Left ventricle myocardium inferior (tissue), 1 donor: ENCODE results near the gene GID8. TPM values are rescaled to one million over a fixed set of nuclear protein-coding genes. Genes with fewer than 3 reads are reported as not detected.
"Not testable (repeated sequence)": the region's sequence is repeated elsewhere in the genome, so short reads cannot be mapped to it uniquely, and the experiment has no call there.

Source experiments
- DNase-seq: peaks from one replicate; pipeline ENCODE4 v3.0.0-alpha.2; 2020
- H3K27ac ChIP-seq: fragments of 200-600 bp; replicated peaks from 2 replicates; pipeline ENCODE4 v1.8.0; 2021
- H3K27me3 ChIP-seq: fragments of 200-600 bp; 2 replicates; pipeline ENCODE4 v1.8.0; 2021; ENCODE audit warnings: low read depth
- H3K36me3 ChIP-seq: fragments of 200-600 bp; 2 replicates; pipeline ENCODE4 v1.8.0; 2021
- H3K4me1 ChIP-seq: fragments of 200-600 bp; 2 replicates; pipeline ENCODE4 v1.8.0; 2021
- H3K4me3 ChIP-seq: fragments of 200-600 bp; 2 replicates; pipeline ENCODE4 v1.8.0; 2021; ENCODE audit warnings: mild to moderate bottlenecking, moderate library complexity
- H3K9me3 ChIP-seq: fragments of 200-600 bp; replicated peaks from 2 replicates; pipeline ENCODE4 v1.8.0; 2021
- CTCF ChIP-seq: fragments of 200-600 bp; IDR thresholded peaks from 2 replicates; pipeline ENCODE4 v1.8.0; 2021; ENCODE audit warnings: antibody characterized with exemption, mild to moderate bottlenecking, borderline replicate concordance
- intact Hi-C: fragments of 100-400 bp; cut with micrococcal nuclease; formaldehyde crosslinking; loops from one replicate; pipeline ENCODE4 v1.11.0; 2022
- total RNA-seq: library from RNA; stranded (reverse); fragmentation: NEBNext Ultra II Directional; extraction: Animal tissue kit (Norgen Biotek cat#: 25700); gene quantifications from one replicate; pipeline ENCODE4 v1.2.1, GENCODE V29; 2021
- donor health status: DM: no; HTN: yes; CAD: no; lungs with severe emphysema.

GID8 gene
- total RNA-seq, 1 donor from 2014 or later: 16.2 TPM

GRCh38 chr20:62959101-62959971 lies 21.4 kb downstream of the GID8 start:
- no peak for TF ChIP-seq CTCF
- intact Hi-C loops: no loop called here
- no peak overlapping the region for H3K4me3 ChIP-seq
- H3K27me3 ChIP-seq: no peaks in the 10 kb centered on the region
- H3K36me3 ChIP-seq: no peaks in the 10 kb centered on the region
- no peak for DNase-seq
- no peaks in the 10 kb centered on the region for H3K9me3 ChIP-seq
- peaks cover 16% of the 10 kb centered on the region for H3K4me1 ChIP-seq
- no peak overlapping the region for H3K27ac ChIP-seq

- Histone ChIP-seq H3K4me3 (no peak overlapping the region), H3K27me3 (no peaks in the 10 kb centered on the region), H3K36me3 (no peaks in the 10 kb centered on the region), H3K9me3 (no peaks in the 10 kb centered on the region), H3K27ac (no peak overlapping the region), H3K4me1 (peaks cover 11% of the 10 kb centered on the region)
- no peak for DNase-seq
- no peak for TF ChIP-seq CTCF
- intact Hi-C loops: no loop called here
Observed at GRCh38 chr20:62959998-62960436, 22.1 kb downstream of the GID8 start.

GRCh38 chr20:62960446-62961309 lies 22.7 kb downstream of the GID8 start:
- H3K9me3 ChIP-seq, H3K4me3 ChIP-seq, H3K36me3 ChIP-seq, DNase-seq, H3K27ac ChIP-seq, H3K4me1 ChIP-seq, H3K27me3 ChIP-seq, intact Hi-C loops: not testable (repeated sequence)

GRCh38 chr20:62961310-62961783 lies 23.4 kb downstream of the GID8 start:
- H3K4me1 ChIP-seq: peaks cover under 1% of the 10 kb centered on the region
- H3K9me3 ChIP-seq: no peaks in the 10 kb centered on the region
- no peak overlapping the region for H3K4me3 ChIP-seq
- DNase-seq: no peak
- no peaks in the 10 kb centered on the region for H3K36me3 ChIP-seq
- TF ChIP-seq CTCF: no peak
- H3K27ac ChIP-seq: no peak overlapping the region
- intact Hi-C loops: no loop called here
- H3K27me3 ChIP-seq: no peaks in the 10 kb centered on the region

GRCh38 chr20:62961799-62962198 lies 23.9 kb downstream of the GID8 start:
- no peaks in the 10 kb centered on the region for H3K4me1 ChIP-seq
- DNase-seq: no peak
- TF ChIP-seq CTCF: no peak
- no peaks in the 10 kb centered on the region for H3K36me3 ChIP-seq
- H3K4me3 ChIP-seq: no peak overlapping the region
- no peak overlapping the region for H3K27ac ChIP-seq
- no peaks in the 10 kb centered on the region for H3K9me3 ChIP-seq
- intact Hi-C loops: no loop called here
- H3K27me3 ChIP-seq: peaks cover under 1% of the 10 kb centered on the region
